ENCODE measurements around the gene MX2. TPM values are rescaled to one million over a fixed set of nuclear protein-coding genes. Genes with fewer than 3 reads are reported as not detected.

The MX2 gene
- total and polyA plus RNA-seq, 2 of the 4 experiments (the other 2 are of a cell fraction): 0.53 to 0.54 TPM

- CTCF ChIA-PET: no interaction called here
- dilution Hi-C loops (cut with HindIII; ENCODE audit: low sequenced_read_pairs, unreplicated experiment): no loop called here
- H4K20me1 ChIP-seq (ENCODE audit: insufficient read depth, low read length): no peaks in the 10 kb centered on the region
- no peak overlapping the region for H2AK9ac ChIP-seq (replicated peaks; ENCODE audit: low read depth, low read length, poor library complexity)
- H3K9me1 ChIP-seq (ENCODE audit: insufficient read depth, low read length): no peaks in the 10 kb centered on the region
- H2BK5ac ChIP-seq (ENCODE audit: low read depth, low read length, poor library complexity, severe bottlenecking): no peak overlapping the region
- H3K4ac ChIP-seq (ENCODE audit: low read depth, low read length): no peak overlapping the region
- BruUV-seq (replicated peaks): no TSS peak
- no peaks in the 10 kb centered on the region for H3K9me3 ChIP-seq (ENCODE audit: control insufficient read depth, insufficient read depth, low read length)
- H3K36me3 ChIP-seq (ENCODE audit: control insufficient read depth, insufficient read depth, low read length): no peaks in the 10 kb centered on the region
- no peak overlapping the region for H2AK5ac ChIP-seq (ENCODE audit: low read depth, low read length)
- H3K18ac ChIP-seq (ENCODE audit: low read depth, low read length): no peak overlapping the region
- H3K79me1 ChIP-seq (ENCODE audit: low read depth in 1 of 2, low read length in 2 of 2): no peaks in the 10 kb centered on the region
- no peak overlapping the region for H2BK15ac ChIP-seq (ENCODE audit: low read depth, low read length)
- no peaks in the 10 kb centered on the region for H3K4me1 ChIP-seq (ENCODE audit: control insufficient read depth, insufficient read depth, low read length)
- H3K23ac ChIP-seq (ENCODE audit: low read depth, low read length): no peak overlapping the region
- in situ Hi-C loops (cut with MboI; ENCODE audit: low sequenced_read_pairs): loop anchor here (10.0 kb wide), 1 partner anchor 111 kb away; no protein-coding TSS in a partner anchor
- no peak overlapping the region for H3K27ac ChIP-seq (ENCODE audit: insufficient read depth, low read length)
- POLR2A ChIA-PET (ENCODE audit: unreplicated experiment): no interaction called here
- TF ChIP-seq BHLHE40 (IDR thresholded peaks at IDR 0.05; ENCODE audit: low read depth, low read length) (no peak), MAZ (IDR thresholded peaks at IDR 0.05; ENCODE audit: borderline replicate concordance, low read depth, low read length) (no peak), CTCF (conservative IDR thresholded peaks at IDR 0.05; ENCODE audit: low read depth, low read length) (no peak), POLR2A (IDR thresholded peaks at IDR 0.05; ENCODE audit: low read depth, low read length) (no peak), CEBPB (IDR thresholded peaks at IDR 0.05; ENCODE audit: low read depth, low read length) (no peak), USF2 (IDR thresholded peaks at IDR 0.05; ENCODE audit: low read depth, low read length) (no peak), RFX5 (IDR thresholded peaks at IDR 0.05; ENCODE audit: low read depth, low read length) (no peak)
- no peak overlapping the region for H4K8ac ChIP-seq (ENCODE audit: low read depth in 2 of 2, low read length in 2 of 2)
- H3K4me2 ChIP-seq (ENCODE audit: low read depth, low read length): no peak overlapping the region
- H3K4me3 ChIP-seq (ENCODE audit: insufficient read depth, low read depth, low read length): no peak overlapping the region
- intact Hi-C loops (cut with micrococcal nuclease): no loop called here
- no peak overlapping the region for H2BK120ac ChIP-seq (ENCODE audit: low read depth, low read length)
- H3K27me3 ChIP-seq (ENCODE audit: control insufficient read depth, insufficient read depth, low read length): peaks cover 1% of the 10 kb centered on the region; the same call in 1 of the 2 replicates
- H2AFZ ChIP-seq (replicated peaks; ENCODE audit: low read length, poor library complexity): no peak overlapping the region
- H2BK20ac ChIP-seq (ENCODE audit: low read depth, low read length): no peak overlapping the region
- no peak overlapping the region for H4K5ac ChIP-seq (ENCODE audit: low read depth, low read length)
- DNase-seq (no peak), ATAC-seq (ENCODE audit: low read depth) (no peak)
- H4K91ac ChIP-seq (ENCODE audit: insufficient read depth, low read depth, low read length): no peak overlapping the region
- H3K56ac ChIP-seq (ENCODE audit: extremely low read depth, insufficient read depth, low read length): no peak overlapping the region
- H3K14ac ChIP-seq (replicated peaks; ENCODE audit: low read depth, low read length): no peak overlapping the region
- H3K9ac ChIP-seq (ENCODE audit: low read depth, low read length): no peak overlapping the region
- WGBS, 2 experiments (ENCODE audit: extremely low coverage in 2 of 2, insufficient read length in 1 of 2): 78% methylated on average over 4 of the region's 10 CpGs; no CpG with 5 or more reads in 1 of the 2 experiments
Observed at GRCh38 chr21:41403966-41404365, 42.1 kb downstream of the MX2 start.
